ENCODE results near the gene RBMS1. TPM values are rescaled to one million over a fixed set of nuclear protein-coding genes. Genes with fewer than 3 reads are reported as not detected.

The RBMS1 gene
- total and polyA plus RNA-seq, 2 of the 13 experiments (the other 11 are each of a cell fraction or from before 2014, with no cell fraction given), result 55.5 to 110 TPM

DNA sequence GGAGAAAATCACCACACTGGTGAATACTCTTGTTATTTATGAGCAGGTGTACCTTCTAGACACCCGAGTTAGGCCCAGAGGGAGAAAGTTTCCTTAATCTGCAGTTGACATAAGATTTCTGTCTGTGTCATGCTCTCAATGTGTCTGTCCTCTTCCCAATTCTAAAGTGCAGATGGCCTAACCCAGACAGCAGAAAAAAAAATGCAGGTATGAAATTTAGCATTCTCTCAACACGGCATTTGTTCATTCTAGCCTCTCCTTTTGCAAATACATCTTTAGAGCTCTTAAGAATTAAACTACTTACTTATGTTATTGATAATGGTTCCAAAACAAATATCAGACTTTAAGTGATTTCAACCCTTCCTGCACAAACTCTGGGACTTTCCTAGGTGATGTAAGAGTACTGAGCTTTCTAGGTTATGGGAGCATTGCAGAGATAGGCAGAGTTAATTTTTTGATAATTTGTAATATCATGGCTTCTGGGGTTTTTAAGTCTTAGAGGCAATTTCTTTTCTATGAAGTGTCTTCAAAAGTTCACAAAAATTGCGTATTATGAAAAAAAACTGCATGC lies 260.6 kb downstream of the RBMS1 start (continued):
- TF ChIP-seq, protein P1, sequence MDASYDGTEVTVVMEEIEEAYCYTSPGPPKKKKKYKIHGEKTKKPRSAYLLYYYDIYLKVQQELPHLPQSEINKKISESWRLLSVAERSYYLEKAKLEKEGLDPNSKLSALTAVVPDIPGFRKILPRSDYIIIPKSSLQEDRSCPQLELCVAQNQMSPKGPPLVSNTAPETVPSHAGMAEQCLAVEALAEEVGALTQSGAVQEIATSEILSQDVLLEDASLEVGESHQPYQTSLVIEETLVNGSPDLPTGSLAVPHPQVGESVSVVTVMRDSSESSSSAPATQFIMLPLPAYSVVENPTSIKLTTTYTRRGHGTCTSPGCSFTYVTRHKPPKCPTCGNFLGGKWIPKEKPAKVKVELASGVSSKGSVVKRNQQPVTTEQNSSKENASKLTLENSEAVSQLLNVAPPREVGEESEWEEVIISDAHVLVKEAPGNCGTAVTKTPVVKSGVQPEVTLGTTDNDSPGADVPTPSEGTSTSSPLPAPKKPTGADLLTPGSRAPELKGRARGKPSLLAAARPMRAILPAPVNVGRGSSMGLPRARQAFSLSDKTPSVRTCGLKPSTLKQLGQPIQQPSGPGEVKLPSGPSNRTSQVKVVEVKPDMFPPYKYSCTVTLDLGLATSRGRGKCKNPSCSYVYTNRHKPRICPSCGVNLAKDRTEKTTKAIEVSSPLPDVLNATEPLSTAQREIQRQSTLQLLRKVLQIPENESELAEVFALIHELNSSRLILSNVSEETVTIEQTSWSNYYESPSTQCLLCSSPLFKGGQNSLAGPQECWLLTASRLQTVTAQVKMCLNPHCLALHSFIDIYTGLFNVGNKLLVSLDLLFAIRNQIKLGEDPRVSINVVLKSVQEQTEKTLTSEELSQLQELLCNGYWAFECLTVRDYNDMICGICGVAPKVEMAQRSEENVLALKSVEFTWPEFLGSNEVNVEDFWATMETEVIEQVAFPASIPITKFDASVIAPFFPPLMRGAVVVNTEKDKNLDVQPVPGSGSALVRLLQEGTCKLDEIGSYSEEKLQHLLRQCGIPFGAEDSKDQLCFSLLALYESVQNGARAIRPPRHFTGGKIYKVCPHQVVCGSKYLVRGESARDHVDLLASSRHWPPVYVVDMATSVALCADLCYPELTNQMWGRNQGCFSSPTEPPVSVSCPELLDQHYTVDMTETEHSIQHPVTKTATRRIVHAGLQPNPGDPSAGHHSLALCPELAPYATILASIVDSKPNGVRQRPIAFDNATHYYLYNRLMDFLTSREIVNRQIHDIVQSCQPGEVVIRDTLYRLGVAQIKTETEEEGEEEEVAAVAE (CRISPR knock-in tag; IDR thresholded peaks at IDR 0.05; ENCODE audit: borderline replicate concordance), result no peak
- TF ChIP-seq ZNF10 (CRISPR knock-in tag; IDR thresholded peaks at IDR 0.05; ENCODE audit: borderline replicate concordance, low read depth) (no peak), CEBPB (IDR thresholded peaks at IDR 0.05; ENCODE audit: borderline replicate concordance, low read depth, low read length) (no peak), SP1 (IDR thresholded peaks at IDR 0.05) (no peak), SP1 (CRISPR knock-in tag; IDR thresholded peaks at IDR 0.05) (no peak), HCFC1 (IDR thresholded peaks at IDR 0.05; ENCODE audit: low read depth, low read length) (no peak)

- H3K79me2 ChIP-seq (ENCODE audit: insufficient read depth, low read length), result no peaks in the 10 kb centered on the region
- ChIA-PET CTCF (ENCODE audit: low intra/inter-chr PET ratio, low total read pairs) (no interaction called here), POLR2A (no interaction called here)
- FAIRE-seq (no peak), ATAC-seq (no peak), DNase-seq (ENCODE audit: low spot score) (no peak)
- H3K4me2 ChIP-seq (ENCODE audit: low read depth, low read length), result no peak overlapping the region
- no peaks in the 10 kb centered on the region for H3K9me3 ChIP-seq (ENCODE audit: low read length)
- H2AFZ ChIP-seq (ENCODE audit: low read length), result no peak overlapping the region
- H3K27ac ChIP-seq (ENCODE audit: extremely low read length, insufficient read depth, low read length), result no peak overlapping the region
- WGBS (ENCODE audit: low lambda C conversion rate), result 31% methylated on average over 1 of the region's 1 CpG
- H4K20me1 ChIP-seq (ENCODE audit: insufficient read depth, low read length), result no peaks in the 10 kb centered on the region
- no TSS peak for BruUV-seq (replicated peaks)
- no peaks in the 10 kb centered on the region; a peak in 2 of 5 replicates for H3K27me3 ChIP-seq (ENCODE audit: control insufficient read depth in 1 of 2, insufficient read depth in 2 of 2, low read length in 2 of 2)
- in situ Hi-C loops (cut with HindIII; ENCODE audit: extremely low pct_ligation_motif_present, low pct_unique_long_range_greater_than_20kb), result no loop called here
- no peak overlapping the region for H3K4me3 ChIP-seq (replicated peaks in 1 of 3; ENCODE audit: insufficient read depth in 1 of 3, low read depth in 2 of 3, low read length in 3 of 3)
- no peak overlapping the region for H3K9ac ChIP-seq (ENCODE audit: insufficient read depth, low read depth, low read length)
- TF ChIP-seq FLYWCH1 (CRISPR knock-in tag; IDR thresholded peaks at IDR 0.05) (no peak), ARID4A (CRISPR knock-in tag; IDR thresholded peaks at IDR 0.05; ENCODE audit: borderline replicate concordance) (no peak), MED1 (CRISPR knock-in tag; IDR thresholded peaks at IDR 0.05) (no peak), EED (CRISPR knock-in tag; IDR thresholded peaks at IDR 0.05) (no peak), GABPA (IDR thresholded peaks at IDR 0.05; ENCODE audit: low read depth, low read length) (no peak), GABPA (CRISPR knock-in tag; IDR thresholded peaks at IDR 0.05; ENCODE audit: low read depth) (no peak)
- peaks cover 14% of the 10 kb centered on the region for H3K4me1 ChIP-seq (ENCODE audit: insufficient read depth, low read length)
- intact Hi-C loops (cut with micrococcal nuclease; ENCODE audit: unreplicated experiment), result no loop called here
- H3K36me3 ChIP-seq (replicated peaks in 1 of 2; ENCODE audit: control insufficient read depth in 1 of 2, insufficient read depth in 2 of 2, low read length in 2 of 2), result no peaks in the 10 kb centered on the region
Measured at GRCh38 chr2:160229591-160229990, 264.0 kb downstream of the RBMS1 start.

Data from HepG2 (cell line).